ENCODE measurements around the gene CHCHD3.
A peak's percentile ranks its signal among the peaks of the same experiment; 100 is the strongest.
"Not testable (repeated sequence)": the region's sequence is repeated elsewhere in the genome, so short reads cannot be mapped to it uniquely, and the experiment has no call there.

Gene CHCHD3

DNA sequence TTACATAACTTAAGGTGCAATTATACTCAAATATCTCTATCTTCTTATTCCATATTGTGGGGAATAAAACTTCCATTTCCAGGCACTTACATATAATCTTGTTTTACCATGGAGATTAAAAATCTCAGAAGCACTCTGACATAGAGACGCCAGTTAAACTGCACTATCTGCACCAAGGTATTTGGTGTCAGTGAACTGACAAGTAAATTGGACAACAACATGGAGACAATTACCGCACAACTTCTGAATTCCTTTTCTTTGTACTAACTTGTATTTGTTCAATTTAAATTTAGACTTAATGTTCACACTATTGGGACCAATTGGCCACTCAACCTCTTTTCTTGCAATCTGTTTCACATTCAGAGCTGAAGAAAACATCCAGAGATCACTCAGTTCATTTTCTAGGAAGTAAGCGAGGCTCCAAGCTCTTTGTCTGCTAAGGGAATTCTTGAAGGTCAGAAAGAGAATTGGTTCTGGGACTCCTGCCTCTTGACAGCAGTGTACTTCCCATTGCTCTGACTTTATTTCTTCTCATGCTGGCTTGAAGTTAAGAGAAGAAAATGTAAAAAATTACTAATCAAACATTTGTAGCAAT, 184.7 kb downstream of the CHCHD3 start:
- DNase-seq: no peak

DNA sequence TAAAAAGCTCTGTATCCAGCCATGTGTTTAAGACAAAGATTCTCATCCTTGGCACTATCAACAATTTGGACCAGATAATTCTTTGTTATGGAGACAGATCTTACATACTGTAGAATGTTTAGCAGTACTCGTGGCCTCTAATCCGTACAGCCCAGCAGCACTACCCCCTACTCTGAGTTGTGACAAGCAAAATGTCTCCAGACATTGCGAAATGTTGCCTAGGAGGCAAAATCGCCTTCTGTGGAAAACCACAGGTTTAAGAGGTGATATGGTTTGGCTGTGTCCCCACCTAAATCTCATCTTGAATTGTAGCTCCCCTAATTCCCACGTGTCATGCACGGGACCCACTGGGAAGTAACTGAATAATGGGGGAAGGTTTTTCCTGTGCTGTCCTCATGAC, 186.7 kb downstream of the CHCHD3 start:
- no peak for DNase-seq

DNA sequence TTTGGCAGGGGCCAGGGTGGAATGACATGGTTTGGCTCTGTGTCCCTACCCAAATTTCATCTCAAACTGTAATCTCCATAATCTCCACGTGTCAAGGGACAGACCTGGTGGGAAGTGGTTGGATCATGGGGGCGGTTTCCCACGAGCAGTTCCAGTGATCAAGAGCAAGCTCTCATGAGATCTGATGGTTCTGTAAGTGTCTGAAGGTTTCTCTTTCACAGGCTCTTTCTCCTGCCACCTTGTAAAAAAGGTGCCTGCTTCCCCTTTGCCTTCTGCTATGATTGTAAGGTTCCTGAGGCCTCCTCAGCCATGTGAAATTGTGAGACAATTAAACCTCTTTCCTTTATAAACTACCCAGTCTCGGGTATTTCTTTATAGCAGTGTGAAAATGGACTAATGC, 188.3 kb downstream of the CHCHD3 start:
- DNase-seq: no peak

DNA sequence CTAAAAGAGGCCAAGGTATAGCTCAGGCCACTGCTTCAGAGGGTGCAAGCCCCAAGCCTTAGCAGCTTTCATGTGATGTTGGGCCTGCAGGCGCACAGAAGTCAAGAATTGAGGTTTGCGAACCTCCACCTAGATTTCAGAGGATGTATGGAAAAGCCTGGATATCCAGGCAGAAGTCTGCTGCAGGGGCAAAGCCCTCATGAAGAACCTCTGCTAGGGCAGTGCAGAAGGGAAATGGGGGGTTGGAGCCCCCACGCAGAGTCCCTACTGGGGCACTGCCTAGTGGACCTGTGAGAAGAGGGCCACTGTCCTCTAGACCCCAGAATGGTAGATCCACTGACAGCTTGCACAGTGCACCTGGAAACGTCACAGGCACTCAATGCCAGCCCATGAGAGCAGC, 189.1 kb downstream of the CHCHD3 start:
- DNase-seq: not testable (repeated sequence)

DNA sequence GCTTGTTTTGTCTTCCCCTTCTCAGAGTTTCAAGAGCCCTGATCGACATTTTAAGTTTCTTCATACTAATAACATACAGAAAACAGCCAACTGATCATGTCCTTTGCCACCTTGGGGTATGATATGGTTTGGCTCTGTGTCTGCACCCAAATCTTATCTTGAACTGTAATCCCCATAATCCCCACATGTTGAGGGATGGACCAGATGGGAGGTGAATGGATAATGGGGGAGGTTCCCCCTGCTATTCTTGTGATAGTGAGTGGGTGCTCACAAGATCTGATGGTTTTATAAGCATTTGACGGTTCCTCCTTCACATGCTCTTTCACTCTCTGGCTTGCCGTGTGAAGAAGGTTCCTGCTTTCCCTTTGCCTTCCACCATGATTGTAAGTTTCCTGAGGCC, 190.3 kb downstream of the CHCHD3 start:
- DNase-seq: no peak

DNA sequence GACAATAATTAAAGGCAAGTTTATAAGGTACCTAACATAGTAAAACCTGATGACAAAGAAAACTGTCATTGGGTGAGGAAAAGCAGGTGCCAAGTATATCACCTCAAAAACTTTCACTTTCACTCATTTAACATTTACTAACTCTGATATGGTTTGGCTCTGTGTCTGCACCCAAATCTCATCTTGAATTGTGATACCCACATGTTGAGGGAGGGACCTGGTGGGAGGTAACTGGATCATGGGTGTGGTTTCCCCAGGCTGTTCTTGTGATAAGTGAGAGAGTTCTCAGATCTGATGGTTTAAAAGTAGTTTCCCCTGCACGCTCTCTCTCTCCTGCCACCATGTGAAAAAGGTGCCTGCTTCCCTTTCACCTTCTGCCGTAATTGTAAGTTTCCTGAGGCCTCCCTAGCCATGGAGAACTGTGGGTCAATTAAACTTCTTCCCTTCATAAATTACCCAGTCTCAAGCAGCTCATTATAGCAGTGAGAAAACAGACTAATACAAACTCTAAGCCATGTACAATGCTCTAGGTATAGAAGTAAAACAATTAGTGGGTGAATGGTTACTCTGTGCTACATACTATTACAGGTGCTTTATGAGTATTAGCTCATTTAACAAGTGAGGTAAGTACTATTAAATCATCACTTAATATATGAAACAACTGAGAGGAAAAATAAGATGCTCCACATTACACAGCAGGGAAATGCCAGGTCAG, 199.0 kb downstream of the CHCHD3 start:
- peak; percentile 8 to 46 for DNase-seq

DNA sequence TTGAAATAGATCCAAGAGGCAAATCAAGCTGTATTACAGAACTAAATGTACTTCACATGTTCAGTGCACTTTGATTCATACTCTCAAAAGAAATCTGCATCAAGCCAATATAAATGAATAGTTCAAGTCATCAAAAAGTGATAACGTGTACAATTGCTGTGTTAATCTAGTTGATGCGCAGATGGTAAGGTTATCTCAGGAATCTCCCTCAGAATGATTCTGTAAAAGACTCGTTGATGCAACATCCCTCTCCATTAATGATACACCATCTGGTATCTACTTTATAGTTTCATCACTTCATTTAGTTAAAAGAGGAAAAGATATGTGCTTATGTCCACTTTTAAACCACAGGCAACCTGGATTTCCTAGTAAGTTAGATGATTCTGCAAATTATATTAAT, 200.6 kb downstream of the CHCHD3 start:
- no peak for DNase-seq

DNA sequence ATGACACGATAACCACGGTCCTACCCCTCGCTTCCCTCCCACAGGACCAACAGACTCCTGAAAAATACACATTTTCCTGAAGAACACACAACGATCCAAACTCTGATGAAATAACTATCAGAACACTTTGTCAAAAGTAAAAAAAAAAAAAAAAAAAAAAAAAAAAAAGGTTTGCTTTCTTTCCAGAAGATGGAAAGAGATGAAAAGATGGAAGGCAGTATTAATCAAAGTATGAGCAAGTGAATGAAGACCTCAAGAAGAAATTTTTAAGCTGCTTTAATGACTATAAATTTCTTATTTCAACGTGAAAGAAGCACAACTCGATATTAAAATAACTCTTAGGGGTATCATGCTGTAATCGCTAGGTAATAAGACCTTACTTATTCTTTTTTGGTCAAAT, 202.3 kb downstream of the CHCHD3 start:
- no peak for DNase-seq

DNA sequence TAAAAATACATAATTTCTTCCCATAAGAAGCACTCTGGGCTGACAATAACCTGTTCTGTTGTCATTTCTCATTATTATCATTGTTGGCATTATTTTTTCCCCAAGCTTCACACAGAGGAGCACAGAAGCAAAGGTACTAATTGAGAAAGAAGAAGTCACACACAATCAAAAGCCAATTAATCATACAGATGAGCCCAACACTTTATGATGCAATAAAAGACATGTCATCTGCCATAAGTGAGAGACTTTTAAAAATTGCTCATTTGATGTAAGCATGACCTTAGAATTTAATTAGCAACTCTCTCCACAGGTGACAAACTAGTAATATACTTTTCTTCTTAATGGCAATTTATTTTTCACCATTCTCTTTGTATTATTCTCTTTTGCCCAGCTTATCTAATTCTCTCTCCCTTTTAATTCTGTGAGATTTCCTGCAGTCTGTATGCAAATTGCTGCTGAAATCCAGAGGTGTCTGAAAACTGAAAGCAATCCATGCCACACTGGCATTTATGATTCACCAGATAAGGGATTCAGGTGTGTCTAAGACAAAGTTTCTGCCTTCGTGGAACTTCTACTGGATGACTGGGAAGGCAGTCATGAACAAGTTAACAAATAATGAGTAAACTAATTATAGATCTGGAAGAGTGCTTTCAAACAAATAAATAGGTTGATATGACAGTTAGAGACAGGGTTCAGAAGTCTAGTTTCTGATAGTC, 203.5 kb downstream of the CHCHD3 start:
- DNase-seq: no peak

DNA sequence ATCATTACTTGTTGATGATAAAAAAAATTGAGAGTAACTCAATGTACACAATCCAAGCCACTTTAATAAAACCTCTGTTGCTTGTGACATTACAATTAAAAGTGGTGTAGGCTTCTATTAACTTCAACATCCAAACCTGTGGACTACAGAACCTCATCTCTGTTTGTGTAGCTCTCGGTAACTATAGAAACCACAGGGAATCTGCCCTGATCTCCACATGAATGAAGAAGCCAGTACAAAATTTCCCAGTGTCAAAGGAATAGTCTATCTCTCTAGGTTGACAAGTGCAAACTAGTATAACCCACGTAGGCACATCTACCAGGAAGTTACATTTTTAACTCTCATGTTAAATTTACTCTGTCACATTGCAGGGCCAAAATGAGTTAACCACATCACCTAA, 204.3 kb downstream of the CHCHD3 start:
- no peak for DNase-seq

DNA sequence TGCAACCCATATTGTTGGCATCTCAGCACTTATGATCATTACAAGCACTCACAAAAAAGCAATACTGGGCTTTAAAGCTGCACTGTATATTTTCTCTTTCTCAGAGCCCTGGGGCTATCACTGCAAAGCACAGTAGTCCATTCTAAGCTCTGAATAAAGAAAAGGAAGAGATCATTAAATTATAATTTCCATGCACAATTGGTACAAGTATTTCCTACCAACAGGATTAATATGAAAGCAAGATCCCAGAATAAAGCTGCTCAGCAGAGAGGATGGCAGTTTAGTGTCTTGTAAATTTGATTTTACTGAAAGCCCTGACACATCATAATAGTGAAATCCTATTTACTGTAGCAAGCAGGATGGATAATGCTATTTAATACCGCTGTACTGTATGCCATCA, 205.3 kb downstream of the CHCHD3 start:
- no peak for DNase-seq

DNA sequence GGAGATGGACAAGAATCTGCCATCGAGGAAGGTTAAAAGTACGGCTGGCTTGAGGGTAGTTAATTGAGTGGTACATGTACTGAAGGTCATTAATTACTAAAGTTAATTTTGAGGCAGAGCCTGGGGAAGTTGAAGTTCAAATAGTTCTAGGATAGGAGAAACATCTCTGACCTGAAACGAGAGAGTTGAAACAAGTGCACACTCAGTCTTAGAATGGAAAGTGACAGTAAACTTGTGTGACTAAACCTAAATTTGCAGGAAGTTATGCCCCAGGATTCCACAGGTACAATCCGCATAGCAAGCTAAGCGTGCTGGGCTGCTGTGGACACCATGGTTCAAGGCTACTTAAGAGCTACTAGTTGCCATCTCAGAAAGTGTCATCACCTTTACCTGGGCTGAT, 209.9 kb downstream of the CHCHD3 start:
- no peak for DNase-seq

DNA sequence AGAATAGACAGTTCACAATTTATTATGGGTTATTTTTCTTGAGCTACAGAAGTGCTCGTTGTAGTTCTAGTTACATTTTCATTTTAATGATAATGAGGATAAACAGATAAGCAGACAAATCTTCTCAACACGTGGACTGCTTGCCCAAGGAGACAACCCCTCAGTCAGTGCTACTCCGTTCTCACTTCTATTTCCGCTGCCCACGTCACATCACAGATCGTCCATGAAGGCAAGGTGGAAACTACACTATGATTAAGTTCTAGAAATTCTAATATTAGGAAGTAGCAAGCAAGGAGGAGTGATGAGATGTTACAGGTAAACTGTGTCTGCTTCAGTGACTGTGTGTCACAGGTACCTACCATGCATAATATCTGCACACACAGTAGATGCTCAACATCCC, 210.5 kb downstream of the CHCHD3 start:
- DNase-seq: no peak

DNA sequence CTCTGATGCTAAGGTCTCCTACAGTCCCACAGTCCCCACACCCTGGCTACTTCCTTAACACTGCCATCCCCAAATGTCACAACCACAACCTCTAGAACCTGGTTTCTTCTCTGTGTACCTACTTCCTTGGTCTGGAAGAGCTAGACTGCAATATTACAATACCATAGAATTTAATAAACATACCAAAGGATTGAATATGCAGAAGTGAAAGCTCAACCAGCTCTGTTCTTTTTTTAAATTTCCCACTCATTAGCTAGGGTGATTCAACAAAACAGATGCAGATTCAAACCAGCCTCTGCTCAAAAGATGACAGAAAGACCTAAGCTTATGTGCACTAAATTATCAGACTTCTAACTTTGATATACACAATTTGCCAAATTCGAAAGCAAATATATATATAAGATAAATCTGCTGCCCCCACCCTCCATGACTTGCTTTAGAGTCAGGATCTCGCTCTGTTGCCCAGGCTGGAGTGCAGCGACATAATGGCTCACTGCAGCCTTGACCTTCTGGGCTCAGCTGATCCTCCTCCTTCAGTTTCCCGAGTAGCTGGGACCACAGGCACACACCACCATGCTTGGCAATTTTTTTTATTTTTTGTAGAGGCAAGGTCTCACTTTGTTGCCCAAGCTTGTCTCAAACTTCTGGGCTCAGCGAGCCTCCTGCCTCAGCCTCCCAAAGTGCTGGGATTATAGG, 212.6 kb downstream of the CHCHD3 start:
- DNase-seq: no peak

DNA sequence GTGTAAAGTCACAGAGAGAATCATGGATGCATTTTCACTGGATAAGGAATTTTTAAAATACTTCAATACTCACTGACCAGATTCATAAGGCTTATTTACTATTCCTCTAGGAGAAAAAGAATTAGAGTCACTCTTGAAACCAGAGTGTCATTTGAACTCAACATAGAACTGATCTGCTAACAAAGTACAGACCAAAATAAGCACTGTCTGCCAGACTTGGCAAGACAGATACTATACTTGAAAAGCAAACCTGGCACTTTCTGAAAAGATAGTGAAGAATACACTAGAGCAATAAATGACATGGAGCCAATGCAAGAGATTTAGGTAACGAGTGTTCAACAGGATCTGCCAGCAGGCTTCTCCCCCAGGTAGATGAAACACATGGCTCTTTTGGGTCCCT, 215.3 kb downstream of the CHCHD3 start:
- no peak for DNase-seq

DNA sequence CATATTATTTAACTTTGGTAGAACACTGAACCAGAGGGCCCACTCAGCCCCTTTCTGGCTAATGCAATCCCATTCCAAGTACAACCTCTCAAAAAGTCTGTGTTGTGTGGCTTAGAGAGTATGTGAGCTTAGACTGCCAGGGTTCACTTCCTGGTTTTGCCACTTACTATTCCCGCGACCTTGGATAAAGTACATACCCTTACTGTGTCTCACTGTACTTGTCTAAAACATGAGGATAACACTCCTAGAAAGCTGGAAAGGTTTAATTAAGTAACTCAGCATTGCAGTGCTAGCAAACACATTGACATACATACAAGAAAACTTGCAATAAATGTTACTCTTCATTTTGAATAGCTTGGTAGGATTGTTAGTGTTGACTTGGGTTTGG, 215.8 kb downstream of the CHCHD3 start:
- DNase-seq: no peak

DNA sequence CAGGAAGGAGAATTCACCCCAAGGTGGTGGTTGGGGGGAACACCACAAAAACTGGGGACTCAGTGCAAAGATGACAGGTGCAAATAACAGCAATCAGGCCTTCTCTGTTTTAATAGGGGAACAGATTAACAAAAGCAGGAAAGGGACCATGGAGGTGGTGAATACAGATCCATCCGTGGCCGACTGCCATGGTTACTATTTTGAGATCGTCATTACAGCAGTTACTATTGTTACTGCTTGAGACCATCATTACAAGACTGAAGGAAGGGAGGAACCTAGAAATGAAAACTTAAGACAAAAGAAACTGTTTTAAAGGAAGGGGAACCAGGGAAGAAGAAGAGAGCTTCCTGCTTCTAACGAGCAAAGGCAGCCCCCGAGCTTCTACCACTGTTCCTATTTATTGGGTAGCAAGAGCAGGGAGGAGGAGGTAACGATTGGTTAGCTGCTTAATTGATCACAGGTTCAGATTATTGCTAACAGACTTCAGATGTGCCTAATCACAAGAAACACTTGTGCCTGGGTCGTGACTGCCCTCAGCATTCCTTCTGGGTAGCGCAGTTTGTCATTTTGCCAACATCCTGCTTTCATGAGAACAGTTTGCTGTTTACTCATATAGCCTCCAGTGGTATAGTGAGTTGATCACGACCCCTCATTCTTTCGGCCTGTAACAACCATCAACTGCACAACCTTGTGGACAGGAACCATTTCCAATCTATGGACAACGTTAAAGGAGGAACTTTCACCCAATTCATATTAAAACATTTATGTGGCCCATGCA, 216.3 kb downstream of the CHCHD3 start:
- DNase-seq: no peak

DNA sequence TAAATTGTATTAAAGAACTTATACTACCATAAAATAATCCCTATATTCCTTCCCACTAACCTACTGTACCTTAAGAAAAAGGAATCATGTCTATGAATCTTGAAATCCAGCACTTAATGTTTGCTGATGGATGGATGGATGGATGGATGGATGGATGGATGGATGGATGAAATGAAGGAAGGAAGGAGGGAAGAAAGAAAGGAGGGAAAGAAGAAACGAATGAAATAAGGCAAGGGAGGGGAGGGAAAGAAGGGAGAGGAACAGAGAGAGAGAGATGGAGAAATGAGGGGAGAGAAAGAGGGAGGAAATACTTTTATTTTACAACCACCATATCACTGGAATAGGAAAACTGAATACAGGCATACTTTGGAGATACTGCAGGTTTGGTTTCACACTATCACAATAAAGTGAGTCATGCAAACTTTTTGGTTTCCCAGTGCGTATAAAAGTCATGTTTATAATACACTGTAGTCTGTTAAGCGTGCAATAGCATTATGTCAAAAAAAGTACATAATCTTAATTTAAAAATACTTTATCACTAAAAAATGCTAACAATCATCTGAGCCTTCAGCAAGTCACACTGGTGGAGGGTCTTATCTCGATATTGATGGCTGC, 219.8 kb downstream of the CHCHD3 start:
- no peak for DNase-seq

DNA sequence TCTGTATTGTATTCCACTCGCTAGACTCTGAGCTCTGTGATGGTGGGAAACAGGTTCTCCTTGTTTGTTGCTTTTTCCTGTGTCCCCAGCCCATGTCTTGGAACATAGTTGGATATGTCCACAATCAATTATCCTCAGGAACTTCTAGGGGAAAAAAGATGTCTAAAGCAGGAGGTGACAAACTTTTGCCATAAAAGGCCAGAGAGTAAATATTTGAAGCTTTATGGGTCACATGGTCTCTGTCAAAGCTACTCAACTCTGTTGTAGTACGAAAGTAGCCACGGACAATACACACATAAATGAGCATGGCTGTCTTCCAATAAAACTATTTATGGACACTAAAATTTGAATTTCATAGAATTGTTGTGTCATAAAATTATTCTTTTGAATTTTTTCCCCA, 220.5 kb downstream of the CHCHD3 start:
- DNase-seq: no peak

DNA sequence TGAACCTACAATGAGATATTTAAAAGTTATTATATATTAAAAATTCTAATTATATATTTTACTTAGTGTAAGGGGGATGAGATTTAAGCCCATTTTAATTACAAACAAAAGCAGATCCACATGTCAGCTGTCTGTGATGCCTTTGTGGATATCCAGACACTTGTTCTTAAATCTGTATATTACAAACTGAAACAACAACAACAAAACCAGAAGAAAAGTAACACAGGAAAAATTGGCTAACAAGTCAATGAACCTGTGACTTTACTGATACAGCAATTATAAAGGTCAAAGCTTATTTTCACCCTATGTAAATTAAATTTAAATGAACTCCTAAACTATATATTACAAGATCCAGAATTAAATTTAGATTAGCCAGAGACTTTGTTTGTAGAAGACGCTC, 222.7 kb downstream of the CHCHD3 start:
- DNase-seq: no peak

DNA sequence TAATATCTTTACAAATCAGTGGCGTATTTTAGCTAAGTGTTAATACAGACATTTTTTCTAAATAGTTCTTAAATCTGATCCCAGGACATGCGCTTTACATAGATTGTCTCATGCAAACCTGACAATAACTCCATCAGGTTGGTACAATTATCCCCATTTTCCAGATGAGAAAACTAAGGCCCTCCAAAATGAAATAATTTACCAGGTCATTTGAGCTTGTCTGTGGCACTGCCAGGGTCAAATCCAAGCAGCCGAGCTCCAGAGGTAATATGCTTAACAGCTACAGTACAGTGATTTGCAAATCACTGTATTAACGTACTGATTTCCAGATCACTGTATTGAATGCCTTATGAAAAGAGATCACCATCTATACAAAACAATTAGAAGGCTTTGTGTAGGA, 223.1 kb downstream of the CHCHD3 start:
- DNase-seq: no peak

DNA sequence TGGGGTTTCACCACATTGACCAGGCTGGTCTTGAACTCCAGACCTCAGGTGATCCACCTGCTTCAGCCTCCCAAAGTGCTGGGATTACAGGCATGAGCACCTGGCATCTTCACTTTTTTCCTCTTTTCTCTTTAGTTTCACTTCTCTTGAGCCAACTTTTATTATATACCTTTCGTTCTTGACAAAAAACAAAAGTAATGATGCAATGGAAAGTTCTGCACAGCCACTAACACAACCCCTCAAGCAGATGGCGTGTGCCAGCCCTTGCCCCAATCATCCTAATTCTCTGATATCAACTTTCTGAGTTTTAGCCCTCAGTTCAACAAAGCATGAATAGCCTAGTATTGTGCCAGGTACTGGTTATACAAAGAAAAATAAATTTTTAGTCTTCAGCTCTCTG, 223.6 kb downstream of the CHCHD3 start:
- no peak for DNase-seq

DNA sequence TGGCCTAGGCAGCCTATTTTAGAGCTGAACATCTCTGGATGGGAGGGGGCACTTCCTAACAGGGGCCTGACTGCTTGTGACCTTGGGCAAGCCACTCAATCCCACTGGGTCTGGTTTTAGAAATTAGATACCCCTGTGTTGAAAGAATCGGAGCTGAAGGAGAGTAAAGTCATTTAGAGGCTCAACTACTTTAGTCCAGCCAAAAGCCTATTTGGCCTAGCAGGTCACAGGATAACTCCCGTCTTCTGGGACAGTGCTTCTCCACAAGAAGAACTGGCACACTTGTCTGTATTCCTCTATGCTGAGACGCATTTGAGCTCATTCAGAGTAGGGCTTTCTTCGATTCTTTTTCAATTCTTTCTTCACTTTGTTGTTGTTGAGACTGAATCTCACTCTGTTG, 224.2 kb downstream of the CHCHD3 start:
- DNase-seq: no peak

All from CD4-positive, alpha-beta T cell treated with Interferon alpha-2 for 1 hour (primary cell).